ENCODE results near the gene PRKACB.

GRCh38 chr1:84190455-84190854, 46.4 kb downstream of the PRKACB start:
- TF ChIP-seq EP300 (IDR thresholded peaks at IDR 0.05; ENCODE audit: borderline replicate concordance) (no peak), NFIC (IDR thresholded peaks at IDR 0.05) (no peak), TEAD4 (IDR thresholded peaks at IDR 0.05) (no peak), FOXM1 (IDR thresholded peaks at IDR 0.05; ENCODE audit: borderline replicate concordance, low read depth) (no peak), TAF1 (IDR thresholded peaks at IDR 0.05; ENCODE audit: low read depth) (no peak), REST (IDR thresholded peaks at IDR 0.05; ENCODE audit: low read depth) (no peak), EGR1 (IDR thresholded peaks at IDR 0.05) (no peak), CREB1 (IDR thresholded peaks at IDR 0.05; ENCODE audit: low read depth) (no peak)

All from Ishikawa (cell line).